Lung microvascular endothelial cell (primary cell): ENCODE results near the gene GDPD5. TPM values are rescaled to one million over a fixed set of nuclear protein-coding genes. Genes with fewer than 3 reads are reported as not detected.

ENCODE experiments used
- DNase-seq, 2 donors: peaks; one replicate each; pipeline versions ENCODE4 v3.0.0 to v3.0.0-alpha.2; 2010; ENCODE audit warnings: low read depth in 2 of 2
- total RNA-seq: library from RNA; depleted of rRNA; stranded (reverse); fragments of >200 nt; gene quantifications from 2 replicates; pipeline ENCODE4 v1.2.1, GENCODE V29; 2014

GDPD5 gene
- total RNA-seq, 1 donor from 2014 or later = 15.9 TPM

- DNase-seq = no peak
These were observed 53.5 kb downstream of the GDPD5 start for GRCh38 chr11:75472081-75472732.

DNA sequence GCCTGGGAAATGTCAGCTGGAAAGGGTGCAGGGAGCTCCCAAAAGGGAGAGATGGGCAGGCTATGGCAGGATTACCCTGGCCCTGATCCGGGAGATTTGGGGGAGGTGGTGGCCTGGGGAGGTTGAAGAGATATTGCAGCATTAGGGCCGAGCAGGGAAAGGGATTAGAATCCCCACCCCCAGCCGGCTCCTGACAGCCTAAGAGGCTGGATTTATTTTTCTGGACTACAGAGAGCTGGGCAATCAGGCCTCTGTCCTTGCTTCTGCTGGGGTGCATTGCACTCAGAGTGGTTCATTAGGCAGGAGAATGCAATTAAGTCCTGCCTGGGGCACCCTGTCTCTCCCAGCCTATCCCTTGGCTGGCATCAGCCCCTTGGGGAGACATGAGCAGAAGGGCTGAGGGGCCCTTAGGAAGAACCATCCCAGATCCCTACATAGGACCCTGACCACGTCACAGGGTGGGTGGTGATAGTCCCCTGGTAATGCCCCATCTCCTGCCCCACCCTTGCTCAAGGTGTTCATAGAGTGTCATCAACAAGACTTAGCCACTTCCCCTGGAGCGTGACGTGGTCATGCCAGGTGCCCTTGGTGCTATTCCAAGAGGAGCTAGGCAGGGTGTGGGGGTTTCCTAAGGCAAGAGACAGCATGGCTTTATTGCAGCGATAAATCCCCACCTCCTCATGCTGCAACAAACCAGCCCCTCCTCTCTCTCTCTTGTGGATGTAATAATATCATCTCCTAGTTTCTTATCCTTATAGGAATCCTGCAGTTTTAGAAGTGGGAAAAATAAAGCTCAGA is 54.4 kb downstream of the GDPD5 start:
- no peak for DNase-seq

DNA sequence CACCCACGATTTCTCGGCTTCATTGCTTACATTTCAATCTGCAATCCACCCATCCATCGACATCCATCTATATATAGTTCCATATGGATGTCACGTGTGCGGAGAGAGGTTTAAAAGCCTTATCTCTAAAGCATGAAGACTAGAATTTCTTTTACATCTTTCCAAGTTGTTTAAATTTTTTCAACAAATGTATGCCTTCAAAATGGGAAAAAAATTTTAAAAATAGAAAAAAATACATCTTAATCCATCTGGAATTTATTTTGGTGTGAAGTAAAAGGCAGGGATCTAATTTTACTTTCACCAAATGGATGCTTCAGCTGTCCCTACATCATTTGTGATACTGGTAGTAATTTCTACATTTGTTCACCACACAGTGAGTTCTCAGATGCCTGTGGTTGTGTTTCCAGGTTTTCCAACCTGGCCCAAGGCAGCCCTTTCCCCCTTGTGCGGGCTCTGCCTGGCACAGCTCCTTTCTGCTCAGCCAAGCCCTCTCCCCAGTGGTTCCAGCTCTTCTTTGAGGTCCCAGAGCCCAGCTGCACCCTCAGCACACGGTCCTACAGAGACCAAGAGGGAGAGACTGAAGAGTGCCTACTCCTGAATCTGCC is 55.2 kb downstream of the GDPD5 start:
- DNase-seq = no peak

DNA sequence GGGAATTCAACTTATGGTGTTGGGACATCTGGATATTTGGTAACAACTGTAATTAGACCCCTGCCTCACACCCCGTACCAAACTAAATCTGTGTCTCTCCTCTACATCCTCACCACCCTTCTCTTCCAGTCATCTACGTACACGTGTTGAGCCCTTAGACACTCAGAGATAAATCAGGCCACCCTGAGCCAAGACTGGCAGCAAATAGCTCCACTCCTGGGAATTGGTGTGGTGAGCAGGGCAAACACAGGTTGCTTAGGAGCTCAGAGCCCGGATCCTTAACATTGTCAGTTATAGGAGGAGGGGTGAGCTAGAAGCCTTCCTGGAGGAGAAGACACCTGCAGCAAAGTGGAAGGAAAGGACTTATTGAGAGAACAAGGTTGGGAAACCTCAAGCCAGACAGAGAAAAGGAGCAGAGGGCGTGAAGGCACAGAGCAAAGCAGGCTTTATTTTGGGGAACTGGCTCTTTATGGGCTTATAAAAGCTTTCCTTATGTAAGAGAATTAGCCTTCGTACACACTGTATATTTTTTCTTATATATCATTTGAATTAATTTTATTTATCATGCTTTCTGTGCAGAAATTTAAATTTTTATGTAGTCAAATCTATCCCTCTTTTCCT is 55.8 kb downstream of the GDPD5 start:
- DNase-seq = no peak

DNA sequence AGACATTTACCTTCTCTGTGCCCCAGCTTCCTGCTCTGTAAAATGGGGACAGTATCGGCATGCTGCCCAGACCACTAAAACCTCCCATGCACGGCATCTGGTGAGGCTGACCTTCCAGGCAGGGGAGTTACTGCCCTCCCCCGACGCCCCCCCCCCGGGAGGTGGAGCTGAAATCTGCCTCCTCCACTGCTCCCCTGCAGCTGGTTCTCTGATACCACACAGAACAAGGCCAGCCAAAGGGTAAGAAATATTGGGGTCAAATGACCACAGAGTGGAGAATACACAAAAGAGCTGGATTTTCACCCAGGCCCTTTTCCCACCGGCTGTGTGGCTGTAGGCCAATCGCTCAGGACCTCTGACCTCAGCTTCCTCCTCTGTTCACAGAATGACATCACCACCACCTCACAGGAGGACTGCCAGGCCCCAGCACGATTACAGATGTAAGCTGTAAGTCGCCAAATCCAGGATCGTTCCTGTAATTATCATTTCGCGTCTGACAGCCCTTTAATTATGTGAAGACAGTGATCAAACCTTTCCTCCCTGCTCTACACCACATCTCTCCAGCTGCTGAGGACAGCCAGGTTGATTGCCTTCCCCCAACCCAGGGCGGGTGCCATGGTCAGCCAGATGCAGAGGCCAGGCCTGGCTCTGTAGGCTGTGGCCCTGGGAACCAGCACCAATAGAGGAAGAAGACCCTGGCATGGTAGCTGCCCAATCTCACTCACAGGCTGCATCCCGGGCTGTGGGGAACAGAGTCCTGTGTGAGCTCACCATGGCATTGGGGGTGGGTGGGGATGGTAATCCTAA is 57.0 kb downstream of the GDPD5 start:
- peak; percentile 95 to 96 for DNase-seq

DNA sequence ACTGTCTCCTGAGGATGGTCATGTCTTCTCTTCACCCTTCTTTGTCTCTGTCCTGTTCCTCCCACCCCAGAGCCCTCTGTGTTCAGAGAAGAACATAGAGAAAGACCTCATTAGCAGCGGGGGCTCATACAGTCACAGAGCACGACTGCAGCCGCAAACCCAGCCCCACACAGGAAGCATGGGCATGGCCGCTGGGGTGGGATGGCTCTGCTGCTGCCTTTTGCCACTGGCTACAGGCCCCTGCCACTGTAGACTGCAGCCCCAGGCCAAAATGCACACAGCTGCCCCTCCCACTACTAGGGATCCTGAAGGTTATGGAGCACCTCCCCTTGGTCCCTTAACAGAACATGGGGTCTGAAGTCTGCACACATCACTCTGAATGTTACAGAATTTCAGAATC is 57.9 kb downstream of the GDPD5 start:
- peak in 1 of 2 donors; percentile 25 for DNase-seq

DNA sequence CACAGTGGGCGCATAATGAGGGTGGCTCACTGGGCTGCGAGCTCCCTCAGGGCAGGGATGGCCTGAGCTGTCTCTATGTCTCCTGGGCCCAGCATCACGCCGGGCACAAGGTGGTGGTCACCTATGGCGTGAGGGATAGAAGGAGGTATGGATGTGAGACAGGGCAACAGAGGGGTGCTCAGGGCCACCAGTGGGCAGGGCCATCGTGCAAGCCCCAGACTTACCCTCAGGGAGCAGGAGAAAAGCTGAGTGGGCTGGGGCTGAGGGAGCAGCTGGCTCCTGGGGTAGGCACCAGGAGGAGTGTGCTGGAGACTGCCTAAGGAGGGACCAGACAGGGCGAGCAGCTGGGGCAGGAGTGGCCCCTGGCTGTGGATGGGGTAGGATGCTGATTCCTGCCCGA is 58.4 kb downstream of the GDPD5 start:
- no peak for DNase-seq

DNA sequence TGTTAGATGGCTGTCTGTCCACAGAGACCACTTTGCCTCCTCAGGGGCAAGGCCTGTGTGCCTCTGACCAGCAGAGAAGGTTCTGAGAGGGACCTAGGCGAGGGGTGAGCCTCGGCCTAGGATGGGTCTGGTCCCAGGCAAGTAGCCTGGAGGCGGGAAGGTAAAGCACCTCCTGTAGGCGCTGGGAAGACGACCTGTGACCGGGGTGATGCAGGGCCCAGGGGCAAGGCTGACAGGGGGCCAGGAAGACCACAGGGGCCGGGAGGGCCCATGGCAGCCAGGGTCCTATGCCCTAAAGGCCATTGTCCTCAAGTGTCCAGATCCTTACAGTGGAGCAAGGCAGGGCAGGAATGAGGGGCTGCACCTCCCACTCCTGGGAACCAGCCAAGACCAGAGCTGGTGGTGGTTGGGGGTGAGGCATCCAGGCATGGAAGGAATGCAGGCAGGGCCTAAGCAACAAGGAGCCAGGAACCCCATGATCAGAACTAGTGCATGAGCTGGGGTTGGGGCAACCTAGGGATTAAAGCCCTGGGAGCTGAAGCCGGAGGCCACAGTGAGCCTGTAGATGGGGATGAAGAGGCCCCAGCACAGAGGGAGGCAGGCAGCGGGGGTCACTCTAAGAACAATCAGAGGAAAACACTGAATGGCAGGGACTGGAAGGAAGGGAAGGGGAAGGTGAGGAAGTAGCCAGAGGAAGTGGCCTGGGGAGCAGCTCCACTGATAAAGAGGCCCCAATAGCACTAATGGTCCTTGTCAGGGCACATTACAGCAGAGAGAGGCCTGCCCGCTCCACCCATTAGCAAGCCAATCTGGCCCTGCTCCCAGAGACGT is 59.8 kb downstream of the GDPD5 start:
- DNase-seq = peak; percentile 56 to 81

DNA sequence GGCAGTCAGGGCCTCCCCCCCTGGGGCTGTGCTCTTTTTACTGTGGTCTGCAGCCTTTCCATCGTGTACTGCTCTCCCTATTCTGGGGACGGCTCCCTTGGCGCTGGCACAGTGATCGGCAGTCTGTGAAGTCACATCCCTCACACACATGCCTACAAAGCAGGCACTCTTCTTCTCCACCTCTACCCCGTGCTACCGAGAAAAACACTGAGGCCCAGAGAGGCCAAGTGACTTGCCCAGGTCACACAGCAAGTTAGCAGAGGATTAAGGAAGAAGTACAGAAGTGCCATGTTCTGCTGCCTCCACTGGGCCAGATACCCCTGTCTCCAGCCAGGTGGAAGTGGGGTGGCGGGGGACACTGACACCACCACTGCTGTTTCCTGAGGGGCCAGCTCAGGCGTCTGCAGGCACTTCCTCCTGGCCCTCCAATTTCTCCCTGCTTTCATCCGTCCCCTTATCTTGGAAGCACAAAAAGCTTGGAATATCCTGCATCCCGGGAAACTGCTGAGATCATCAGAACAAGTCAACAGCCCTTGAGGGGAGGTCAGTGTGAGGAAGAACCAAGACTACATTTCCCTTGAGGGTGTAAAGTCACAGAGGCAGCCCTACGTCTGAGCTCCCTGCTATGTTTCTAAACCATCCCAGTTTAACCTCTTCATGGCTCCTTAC is 62.5 kb downstream of the GDPD5 start:
- DNase-seq = peak; percentile 32 to 44

- no peak for DNase-seq
These were observed 63.6 kb downstream of the GDPD5 start for GRCh38 chr11:75462117-75462653.

- DNase-seq = no peak
These were observed 64.6 kb downstream of the GDPD5 start for GRCh38 chr11:75461151-75461550.

GRCh38 chr11:75456596-75457183 is 69.1 kb downstream of the GDPD5 start:
- DNase-seq = no peak

GRCh38 chr11:75454987-75455386 is 70.8 kb downstream of the GDPD5 start:
- no peak for DNase-seq

DNA sequence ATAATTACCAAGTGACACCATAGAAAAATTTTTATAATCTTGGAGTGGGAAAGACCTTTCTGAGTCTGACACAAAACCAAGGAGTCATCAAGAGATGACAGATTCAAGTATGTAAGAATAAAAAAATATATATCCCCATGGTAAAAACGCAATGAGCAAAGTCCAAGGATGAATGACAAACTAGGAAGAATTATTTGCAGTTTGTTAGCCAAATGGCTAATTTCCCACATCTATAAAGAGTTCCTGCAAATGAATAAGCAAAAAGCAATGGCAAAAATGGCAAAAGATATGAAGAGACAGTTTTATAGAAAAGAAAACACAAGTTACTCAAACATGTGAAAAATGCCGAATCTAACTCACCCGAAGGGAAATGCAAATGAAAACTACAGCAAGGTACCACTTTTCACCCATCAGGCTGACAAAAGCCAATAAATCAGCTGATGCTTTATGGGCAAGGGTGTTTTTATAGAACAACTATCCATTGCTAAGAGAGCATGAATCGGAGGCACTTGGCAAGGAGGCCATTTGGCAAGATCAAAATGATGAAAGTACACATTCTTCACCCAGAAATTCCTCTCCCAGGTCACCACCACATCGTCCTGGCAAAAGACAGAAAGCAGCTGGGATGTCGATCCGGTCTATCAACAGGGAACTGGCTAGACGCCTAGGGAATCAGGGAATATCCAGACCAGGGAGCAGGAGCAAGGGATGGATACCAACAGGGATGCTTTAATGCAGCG is 71.7 kb downstream of the GDPD5 start:
- DNase-seq = no peak

GRCh38 chr11:75450826-75451821 is 74.6 kb downstream of the GDPD5 start:
- no peak for DNase-seq

DNA sequence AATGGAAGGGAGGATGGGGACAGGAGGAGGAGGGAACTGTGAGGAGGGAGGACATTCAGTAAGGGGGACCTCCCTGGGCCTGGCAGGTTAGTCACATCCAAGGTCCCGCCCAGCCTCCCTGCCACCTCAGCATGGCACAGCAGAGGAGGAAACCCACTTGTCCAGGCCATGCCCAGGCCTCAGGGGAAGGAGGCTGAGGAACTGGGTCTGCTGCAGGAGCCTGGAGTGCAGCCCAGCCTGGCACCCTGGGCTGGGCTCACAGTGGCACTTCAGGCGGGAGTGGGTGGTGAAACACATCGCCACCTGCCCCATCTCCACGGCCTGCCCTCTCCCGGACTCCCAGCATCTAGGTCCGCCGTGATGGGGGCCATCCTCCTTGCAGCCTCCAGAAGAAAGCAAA is 75.5 kb downstream of the GDPD5 start:
- no peak for DNase-seq

GRCh38 chr11:75449776-75450175 is 76.0 kb downstream of the GDPD5 start:
- DNase-seq = no peak
